Body of pancreas (tissue), 4 donors: ENCODE measurements around the gene CES2. TPM values are rescaled to one million over a fixed set of nuclear protein-coding genes. Genes with fewer than 3 reads are reported as not detected.

Experiments used
- ATAC-seq: fragments of 150-250 bp; one replicate; pipeline ENCODE4 v1.9.1; 2016
- DNase-seq, 4 donors: peaks; one replicate each; pipeline ENCODE4 v3.0.0-alpha.2; 2019
- H3K27ac ChIP-seq, 4 donors: fragments of 200-600 bp; sonication (generic); 1 replicate in 3 of 4; 2 replicates in 1 of 4; pipeline versions ENCODE4 v1.5.1 to v1.6.1; 2016 to 2019; ENCODE audit warnings: mild to moderate bottlenecking in 1 of 4, mixed read lengths in 1 of 4, moderate library complexity in 1 of 4
- H3K27me3 ChIP-seq, 2 donors: fragments of 200-600 bp; sonication (generic); one replicate each; pipeline ENCODE4 v1.6.0; 2016; ENCODE audit warnings: mild to moderate bottlenecking in 1 of 2
- H3K36me3 ChIP-seq, 2 donors: fragments of 200-600 bp; sonication (generic); replicated peaks in 1 of 2; 2 replicates each; pipeline ENCODE4 v1.5.1; 2016; ENCODE audit warnings: low read depth in 2 of 2; ENCODE audit not compliant: insufficient read depth in 1 of 2
- H3K4me1 ChIP-seq: fragments of 200-600 bp; sonication (generic); one replicate; pipeline ENCODE4 v1.6.0; 2016
- H3K4me3 ChIP-seq, 2 donors: fragments of 200-600 bp; sonication (generic); 1 replicate in 1 of 2; 2 replicates in 1 of 2; pipeline ENCODE4 v1.5.1; 2016 to 2019
- H3K9me3 ChIP-seq, 3 donors: fragments of 200-600 bp; sonication (generic); 1 replicate in 2 of 3; 2 replicates in 1 of 3; pipeline ENCODE4 v1.5.1; 2016
- POLR2A ChIP-seq, 3 donors: fragments of 450-650 bp; IDR thresholded peaks; one replicate each; pipeline ENCODE4 v1.6.1; 2016; ENCODE audit warnings: antibody characterized with exemption in 3 of 3, mild to moderate bottlenecking in 2 of 3
- WGBS, 2 donors: methylation state at CpG; one replicate each; pipeline ENCODE4 v1.1.5; 2017; 5-methylcytosine and 5-hydroxymethylcytosine counted together
- intact Hi-C: fragments of 100-400 bp; cut with DNase I; formaldehyde crosslinking; loops from one replicate; pipeline ENCODE4 v1.15.1; 2023
- total RNA-seq, 2 donors: library from RNA; depleted of rRNA; stranded (reverse); fragments of >200 nt; gene quantifications; one replicate each; pipeline ENCODE4 v1.1.0, GENCODE V29; 2016
- TF ChIP-seq, protein P1 (sequence below), 7 experiments: fragments of 450-650 bp in 4 of 7; fragments of 200-600 bp in 3 of 7; sonication (generic) in 3 of 7; IDR thresholded peaks; one replicate each; pipeline ENCODE4 v1.5.1; 2016 to 2019; ENCODE audit warnings: antibody characterized with exemption in 7 of 7

CES2 gene
- total RNA-seq, 2 donors from 2014 or later: 24.9 to 29.3 TPM

DNA sequence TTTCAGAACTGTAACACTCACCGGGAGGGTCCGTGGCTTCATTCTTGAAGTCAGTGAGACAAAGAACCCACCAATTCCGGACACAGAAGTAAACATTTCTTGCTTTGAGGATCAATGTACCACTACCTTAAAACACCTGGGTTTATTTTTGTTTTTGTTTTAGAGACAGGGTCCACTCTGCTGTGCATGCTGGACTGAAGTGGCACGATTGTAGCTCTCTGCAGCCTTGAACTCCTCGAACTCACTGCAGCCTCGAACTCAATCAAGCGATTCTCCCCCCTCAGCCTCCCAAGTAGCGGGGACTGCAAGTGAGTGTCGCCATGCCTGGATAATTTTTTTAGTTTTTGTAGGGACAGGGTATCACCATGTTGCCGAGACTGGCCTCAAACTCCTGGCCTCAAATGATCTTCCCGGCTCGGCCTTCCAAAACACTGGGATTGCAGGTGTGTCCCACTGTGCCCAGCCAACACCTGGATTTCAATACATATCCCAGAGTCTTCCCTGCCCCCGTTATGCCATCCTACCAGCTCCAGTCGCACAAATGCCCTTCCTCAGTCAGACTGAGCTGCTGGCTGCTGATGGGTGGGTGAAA lies 40.1 kb downstream of the CES2 start:
- intact Hi-C loops: loop anchor here (5.0 to 10.0 kb wide), 2 partner anchors 177 to 209 kb away; partner anchors contain the start of genes B3GNT9 and MATCAP1
- WGBS, 2 donors: 59 to 61% methylated on average over 14 of the region's 14 CpGs
- no peaks in the 10 kb centered on the region for H3K27me3 ChIP-seq
- no peaks in the 10 kb centered on the region for H3K36me3 ChIP-seq
- no peak overlapping the region for H3K4me3 ChIP-seq
- DNase-seq (no peak), ATAC-seq (no peak)
- H3K9me3 ChIP-seq: no peaks in the 10 kb centered on the region
- H3K4me1 ChIP-seq: no peaks in the 10 kb centered on the region
- no peak overlapping the region for H3K27ac ChIP-seq
- TF ChIP-seq POLR2A (IDR thresholded peaks at IDR 0.05): no peak

DNA sequence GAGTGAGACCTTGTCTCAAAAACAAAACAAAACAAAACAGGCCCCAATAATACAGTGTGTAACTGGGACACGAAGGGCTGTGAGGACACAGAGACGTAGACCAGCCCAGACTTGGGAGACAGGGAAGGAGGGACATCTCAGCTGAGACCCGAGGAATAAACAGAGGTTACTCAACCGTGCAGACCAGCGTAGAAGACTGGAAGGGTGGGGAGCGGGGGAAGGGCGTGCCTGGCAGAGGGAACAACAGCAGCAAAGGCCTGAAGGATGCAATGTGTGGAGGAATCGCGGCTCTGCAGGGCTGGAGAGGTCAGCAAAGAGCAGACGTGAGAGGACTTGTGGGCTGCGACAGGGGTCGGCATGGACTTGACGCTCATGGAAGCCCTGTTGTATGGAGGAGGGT lies 41.4 kb downstream of the CES2 start:
- no peak overlapping the region for H3K27ac ChIP-seq
- H3K27me3 ChIP-seq: no peaks in the 10 kb centered on the region
- ATAC-seq: no peak
- no peak for DNase-seq
- intact Hi-C loops: loop anchor here (5.0 to 10.0 kb wide), 2 partner anchors 176 to 208 kb away; partner anchors contain the start of genes B3GNT9 and MATCAP1
- H3K4me3 ChIP-seq: no peak overlapping the region
- 31 to 37% methylated on average over 13 of the region's 13 CpGs for whole genome bisulfite sequencing, 2 donors
- no peaks in the 10 kb centered on the region for H3K36me3 ChIP-seq
- H3K9me3 ChIP-seq: no peaks in the 10 kb centered on the region
- H3K4me1 ChIP-seq: no peaks in the 10 kb centered on the region
- no peak for TF ChIP-seq POLR2A (IDR thresholded peaks at IDR 0.05)
- TF ChIP-seq, protein P1, sequence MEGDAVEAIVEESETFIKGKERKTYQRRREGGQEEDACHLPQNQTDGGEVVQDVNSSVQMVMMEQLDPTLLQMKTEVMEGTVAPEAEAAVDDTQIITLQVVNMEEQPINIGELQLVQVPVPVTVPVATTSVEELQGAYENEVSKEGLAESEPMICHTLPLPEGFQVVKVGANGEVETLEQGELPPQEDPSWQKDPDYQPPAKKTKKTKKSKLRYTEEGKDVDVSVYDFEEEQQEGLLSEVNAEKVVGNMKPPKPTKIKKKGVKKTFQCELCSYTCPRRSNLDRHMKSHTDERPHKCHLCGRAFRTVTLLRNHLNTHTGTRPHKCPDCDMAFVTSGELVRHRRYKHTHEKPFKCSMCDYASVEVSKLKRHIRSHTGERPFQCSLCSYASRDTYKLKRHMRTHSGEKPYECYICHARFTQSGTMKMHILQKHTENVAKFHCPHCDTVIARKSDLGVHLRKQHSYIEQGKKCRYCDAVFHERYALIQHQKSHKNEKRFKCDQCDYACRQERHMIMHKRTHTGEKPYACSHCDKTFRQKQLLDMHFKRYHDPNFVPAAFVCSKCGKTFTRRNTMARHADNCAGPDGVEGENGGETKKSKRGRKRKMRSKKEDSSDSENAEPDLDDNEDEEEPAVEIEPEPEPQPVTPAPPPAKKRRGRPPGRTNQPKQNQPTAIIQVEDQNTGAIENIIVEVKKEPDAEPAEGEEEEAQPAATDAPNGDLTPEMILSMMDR (IDR thresholded peaks at IDR 0.05): no peak

DNA sequence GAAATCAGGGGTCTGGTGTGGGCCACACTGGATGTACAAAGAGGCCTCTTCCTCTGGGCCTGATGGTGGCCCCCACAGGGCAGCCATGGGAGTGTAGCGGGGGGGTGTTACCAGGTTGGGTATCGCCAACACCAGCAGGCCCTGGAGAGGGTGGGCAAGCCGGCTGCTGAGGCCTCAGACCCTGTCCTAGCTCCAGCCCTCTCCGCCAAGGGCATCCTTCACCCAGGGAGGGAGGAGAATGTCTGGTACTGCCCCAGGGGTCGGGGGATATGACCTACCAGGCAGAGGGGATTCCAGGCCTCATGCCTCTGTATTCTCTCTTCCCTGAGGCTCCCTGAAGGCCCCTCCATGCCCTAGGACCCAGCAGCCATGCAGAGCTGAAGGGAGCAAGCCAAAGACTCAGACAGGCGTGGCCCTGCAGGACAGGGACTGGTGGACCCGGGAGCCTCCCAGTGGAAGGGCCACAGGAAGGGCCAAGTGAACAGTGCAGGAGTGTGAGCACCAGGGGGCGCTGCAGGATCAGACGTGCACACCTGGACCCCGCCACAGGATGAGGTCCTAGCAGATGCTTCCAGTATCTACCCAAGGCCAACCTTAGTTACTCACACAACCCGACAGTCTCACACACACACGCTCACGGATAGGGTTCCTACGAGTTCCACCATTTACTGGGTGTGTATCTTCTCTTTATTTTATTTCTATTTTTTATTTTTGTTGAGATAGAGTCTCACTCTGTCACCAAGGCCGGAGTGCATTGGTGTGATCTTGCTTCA lies 42.2 kb downstream of the CES2 start:
- Histone ChIP-seq H3K4me1 (no peaks in the 10 kb centered on the region), H3K27me3 (no peaks in the 10 kb centered on the region), H3K4me3 (no peak overlapping the region), H3K27ac (no peak overlapping the region), H3K9me3 (no peaks in the 10 kb centered on the region), H3K36me3 (no peaks in the 10 kb centered on the region)
- TF ChIP-seq POLR2A (IDR thresholded peaks at IDR 0.05): no peak
- TF ChIP-seq, protein P1 (IDR thresholded peaks at IDR 0.05): peak; percentile 89 to 99 (median 96)
- WGBS, 2 donors: 22 to 25% methylated on average over 15 of the region's 15 CpGs
- intact Hi-C loops: loop anchor here (5.0 to 10.0 kb wide), 2 partner anchors 175 to 207 kb away; partner anchors contain the start of genes B3GNT9 and MATCAP1
- DNase-seq (peak; percentile 89 to 93 (median 90)), ATAC-seq (peak; percentile 91)

DNA sequence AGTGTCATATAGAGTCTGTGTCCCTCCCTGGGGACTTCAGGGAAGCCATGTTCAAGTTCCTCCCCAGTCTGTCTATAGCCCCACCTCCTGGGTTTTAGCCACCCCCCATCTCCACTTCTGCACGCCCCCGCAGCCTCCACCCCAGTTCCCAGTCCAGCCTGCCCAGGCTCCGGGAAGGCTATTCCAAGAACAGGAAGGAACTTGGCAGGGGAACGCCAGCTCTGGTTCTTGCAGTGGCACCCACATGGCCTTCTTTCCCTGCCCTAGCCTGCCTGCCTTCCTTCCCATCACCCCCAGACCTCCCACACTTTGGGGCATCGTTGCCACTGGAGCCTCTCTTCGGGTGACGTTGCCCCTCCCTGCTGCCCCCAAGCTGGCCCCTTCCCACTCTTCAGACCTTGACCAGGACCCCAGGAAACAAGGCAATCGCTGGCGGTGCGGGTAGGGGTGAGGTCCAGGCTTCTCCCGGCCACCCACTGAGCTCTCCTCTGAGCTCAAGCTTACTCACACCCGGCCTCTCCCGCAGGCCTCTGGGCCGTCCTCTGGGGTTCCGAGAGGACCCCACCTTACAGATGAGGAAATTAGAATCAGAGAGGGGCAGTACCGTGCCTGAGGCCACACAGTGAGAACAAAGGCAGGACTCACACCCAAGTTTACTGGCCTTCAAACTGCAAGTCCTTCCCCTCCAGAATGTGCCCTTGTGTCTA lies 43.8 kb downstream of the CES2 start:
- no peak overlapping the region for H3K4me3 ChIP-seq
- H3K27ac ChIP-seq: no peak overlapping the region
- no peaks in the 10 kb centered on the region for H3K9me3 ChIP-seq
- H3K27me3 ChIP-seq: no peaks in the 10 kb centered on the region
- H3K4me1 ChIP-seq: no peaks in the 10 kb centered on the region
- peak in 1 of 4 donors; percentile 36 for DNase-seq
- intact Hi-C loops: loop anchor here (5.0 to 10.0 kb wide), 2 partner anchors 173 to 206 kb away; partner anchors contain the start of genes B3GNT9 and MATCAP1
- 47 to 54% methylated on average over 7 to 16 of the region's 16 CpGs for WGBS, 2 donors
- H3K36me3 ChIP-seq: no peaks in the 10 kb centered on the region
- no peak for ATAC-seq
- TF ChIP-seq POLR2A (IDR thresholded peaks at IDR 0.05): no peak
- TF ChIP-seq, protein P1 (IDR thresholded peaks at IDR 0.05): no peak

DNA sequence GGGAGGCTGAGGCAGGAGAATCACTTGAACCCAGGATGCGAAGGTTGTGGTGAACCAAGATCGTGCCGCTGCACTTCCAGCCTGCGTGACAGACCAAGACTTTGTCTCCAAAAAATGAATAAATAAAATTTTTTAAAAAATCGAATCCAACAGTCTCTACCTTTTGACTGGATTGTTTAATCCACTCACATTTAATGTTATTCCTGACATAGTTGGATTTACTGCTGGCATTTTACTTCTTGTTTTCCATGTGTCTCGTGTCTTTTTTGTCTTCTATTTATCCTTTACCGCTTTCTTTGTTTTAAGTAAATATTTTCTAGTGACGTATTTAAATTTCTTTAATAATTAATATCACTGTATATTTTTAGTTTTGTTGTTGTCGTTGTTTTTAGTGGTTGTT lies 47.7 kb downstream of the CES2 start:
- ATAC-seq (no peak), DNase-seq (no peak)
- 77 to 85% methylated on average over 9 of the region's 9 CpGs for WGBS, 2 donors
- peaks cover under 1% of the 10 kb centered on the region for H3K4me1 ChIP-seq
- intact Hi-C loops: no loop called here
- H3K27me3 ChIP-seq: no peaks in the 10 kb centered on the region
- H3K27ac ChIP-seq: no peak overlapping the region
- TF ChIP-seq, protein P1 (IDR thresholded peaks at IDR 0.05): no peak
- no peak for TF ChIP-seq POLR2A (IDR thresholded peaks at IDR 0.05)
- H3K9me3 ChIP-seq: no peaks in the 10 kb centered on the region
- no peaks in the 10 kb centered on the region for H3K36me3 ChIP-seq
- no peak overlapping the region for H3K4me3 ChIP-seq
